Omental fat pad (tissue), 4 donors: ENCODE results near the gene MKS1. TPM values are rescaled to one million over a fixed set of nuclear protein-coding genes. Genes with fewer than 3 reads are reported as not detected.

ENCODE experiments used
- ATAC-seq: fragments of 150-250 bp; one replicate; pipeline ENCODE4 v1.9.1; 2016; ENCODE audit warnings: mild to moderate bottlenecking, moderate library complexity; ENCODE audit not compliant: low FRiP score
- DNase-seq: peaks from one replicate; pipeline ENCODE4 v3.0.0-alpha.2; 2019; ENCODE audit warnings: low spot score
- CTCF ChIP-seq, 3 donors: fragments of 450-650 bp; IDR thresholded peaks; one replicate each; pipeline ENCODE4 v1.5.1; 2016 to 2017; ENCODE audit warnings: antibody characterized with exemption in 3 of 3, mild to moderate bottlenecking in 3 of 3, moderate library complexity in 2 of 3
- total RNA-seq, 4 donors: library from RNA; depleted of rRNA; stranded (reverse); fragments of >200 nt; gene quantifications; one replicate each; pipeline ENCODE4 v1.1.0, GENCODE V29; 2016

The MKS1 gene
- total RNA-seq, 4 donors from 2014 or later = 3.7 to 9.9 (median 6.0) TPM

- ATAC-seq (no peak), DNase-seq (no peak)
- no peak for TF ChIP-seq CTCF (IDR thresholded peaks at IDR 0.05)
Measured at GRCh38 chr17:58263773-58264172, 44.7 kb upstream of the MKS1 start.

DNA sequence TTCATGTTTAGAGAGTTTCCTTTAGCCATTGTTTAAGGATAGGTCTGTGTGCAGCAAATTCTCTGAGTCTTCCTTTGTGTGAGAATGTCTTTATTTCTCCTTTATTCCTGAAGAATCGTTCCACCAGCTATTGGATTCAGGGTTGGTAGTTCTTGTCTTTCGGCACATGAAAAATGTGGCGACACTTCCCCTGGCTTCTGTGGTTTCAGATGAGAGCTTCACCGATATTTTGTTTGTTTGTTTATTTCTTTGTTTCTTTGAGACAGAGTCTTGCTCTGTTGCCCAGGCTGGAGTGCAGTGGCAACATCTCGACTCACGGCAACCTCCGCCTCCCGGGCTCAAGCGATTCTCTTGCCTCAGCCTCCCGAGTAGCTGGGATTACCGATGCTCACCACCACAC lies 43.1 kb upstream of the MKS1 start:
- DNase-seq (no peak), ATAC-seq (no peak)
- no peak for TF ChIP-seq CTCF (IDR thresholded peaks at IDR 0.05)

DNA sequence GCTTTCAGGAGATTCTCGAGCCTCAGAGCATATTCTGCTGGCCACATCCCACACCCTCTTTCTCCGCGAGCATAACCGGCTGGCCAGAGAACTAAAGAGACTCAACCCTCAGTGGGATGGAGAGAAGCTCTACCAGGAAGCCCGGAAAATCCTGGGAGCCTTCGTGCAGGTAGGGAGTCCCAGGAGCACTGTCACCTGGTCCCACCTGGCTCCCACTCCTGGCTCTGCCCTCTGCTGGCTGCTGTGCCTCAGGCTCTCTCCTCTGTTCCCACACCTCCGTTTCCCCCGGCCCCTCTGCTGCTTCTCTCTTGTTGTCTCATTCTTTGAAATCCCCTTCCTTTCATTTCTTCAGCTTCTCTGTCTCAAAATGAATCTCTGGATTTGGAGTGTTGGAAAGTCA lies 35.7 kb upstream of the MKS1 start:
- ATAC-seq = no peak
- no peak for DNase-seq
- no peak for TF ChIP-seq CTCF (IDR thresholded peaks at IDR 0.05)

GRCh38 chr17:58253082-58253481 lies 34.0 kb upstream of the MKS1 start:
- DNase-seq (no peak), ATAC-seq (no peak)
- TF ChIP-seq CTCF (IDR thresholded peaks at IDR 0.05) = no peak

DNA sequence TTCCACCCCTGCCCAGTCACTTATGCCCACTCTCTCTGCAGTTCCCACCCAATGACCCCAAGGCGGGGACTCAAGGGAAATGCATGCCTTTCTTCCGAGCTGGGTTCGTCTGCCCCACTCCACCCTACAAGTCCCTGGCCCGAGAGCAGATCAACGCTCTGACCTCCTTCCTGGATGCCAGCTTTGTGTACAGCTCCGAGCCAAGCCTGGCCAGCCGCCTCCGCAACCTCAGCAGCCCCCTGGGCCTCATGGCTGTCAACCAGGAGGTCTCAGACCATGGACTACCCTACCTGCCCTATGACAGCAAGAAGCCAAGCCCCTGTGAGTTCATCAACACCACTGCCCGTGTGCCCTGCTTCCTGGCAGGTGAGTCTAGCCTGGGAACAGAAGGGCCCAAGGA lies 33.1 kb upstream of the MKS1 start:
- ATAC-seq (no peak), DNase-seq (no peak)
- TF ChIP-seq CTCF (IDR thresholded peaks at IDR 0.05) = no peak

DNA sequence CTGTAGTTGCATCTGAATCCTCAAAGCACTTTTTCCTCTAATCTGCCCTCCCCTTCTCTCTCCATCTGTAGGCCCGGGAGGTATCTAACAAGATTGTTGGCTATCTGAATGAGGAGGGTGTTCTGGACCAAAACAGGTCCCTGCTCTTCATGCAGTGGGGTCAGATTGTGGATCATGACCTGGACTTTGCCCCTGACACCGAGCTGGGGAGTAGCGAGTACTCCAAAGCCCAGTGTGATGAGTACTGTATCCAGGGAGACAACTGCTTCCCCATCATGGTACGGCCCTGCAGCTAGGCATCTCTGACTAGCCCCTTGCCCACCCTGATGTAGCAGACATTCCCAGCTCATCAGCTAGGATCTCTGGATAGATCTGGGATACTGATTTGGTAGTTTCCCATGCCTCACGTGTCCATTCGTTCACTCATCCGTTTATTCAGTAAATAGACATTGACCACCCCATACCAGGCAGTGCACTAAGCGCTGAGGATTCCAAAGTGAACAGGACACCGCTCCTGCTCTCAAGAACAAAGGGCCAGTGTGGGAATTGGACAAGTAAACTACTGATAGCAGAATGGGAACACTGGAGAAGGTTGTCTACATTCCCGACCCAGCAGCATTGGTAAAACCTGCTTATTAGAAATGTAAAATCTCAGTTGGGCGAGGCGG lies 31.4 kb upstream of the MKS1 start:
- no peak for TF ChIP-seq CTCF (IDR thresholded peaks at IDR 0.05)
- no peak for ATAC-seq
- DNase-seq = no peak
